ENCODE measurements around the gene PACSIN2.
"Not testable (repeated sequence)": the region's sequence is repeated elsewhere in the genome, so short reads cannot be mapped to it uniquely, and the experiment has no call there.

The PACSIN2 gene

DNA sequence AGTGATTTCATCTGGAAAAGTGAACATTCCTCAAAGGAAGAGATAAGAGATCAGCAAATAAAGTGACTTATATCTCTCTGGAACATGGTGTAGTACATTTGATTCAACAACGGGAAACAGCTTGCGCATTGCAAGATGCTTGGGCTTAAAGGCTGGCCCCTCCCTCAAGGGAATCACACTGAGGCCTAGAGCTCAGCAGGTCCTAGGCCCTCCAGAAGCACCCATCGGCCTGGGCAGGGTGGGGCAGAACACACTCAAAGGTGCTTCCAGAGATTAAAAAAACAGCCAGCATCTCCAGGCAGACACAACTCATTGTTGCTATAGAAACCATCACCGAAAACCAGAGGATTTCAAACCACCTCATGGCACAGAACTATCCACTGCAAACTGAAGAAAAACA lies 88.8 kb downstream of the PACSIN2 start:
- no peak for DNase-seq (ENCODE audit: low read depth in 2 of 2)

- DNase-seq (ENCODE audit: low read depth in 2 of 2) = no peak
These were observed 89.4 kb downstream of the PACSIN2 start for GRCh38 chr22:42925598-42925997.

DNA sequence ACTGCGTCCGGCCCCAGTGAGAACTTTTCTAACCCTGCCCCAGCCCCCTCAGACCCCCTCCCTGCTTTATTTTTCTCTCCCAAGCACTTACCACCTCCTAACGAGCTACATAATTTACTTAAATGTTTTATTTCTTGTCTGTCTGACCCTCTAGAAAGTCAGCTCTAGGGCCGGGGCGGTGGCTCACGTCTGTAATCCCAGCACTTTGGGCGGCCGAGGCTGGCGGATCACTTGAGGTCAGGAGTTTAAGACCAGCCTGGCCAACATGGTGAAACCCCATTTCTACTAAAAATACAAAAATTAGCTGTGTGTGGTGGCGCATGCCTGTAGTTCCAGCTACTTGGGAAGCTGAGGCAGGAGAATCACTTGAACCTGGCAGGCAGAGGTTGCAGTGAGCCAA lies 89.9 kb downstream of the PACSIN2 start:
- DNase-seq (ENCODE audit: low read depth in 2 of 2) = not testable (repeated sequence)

DNA sequence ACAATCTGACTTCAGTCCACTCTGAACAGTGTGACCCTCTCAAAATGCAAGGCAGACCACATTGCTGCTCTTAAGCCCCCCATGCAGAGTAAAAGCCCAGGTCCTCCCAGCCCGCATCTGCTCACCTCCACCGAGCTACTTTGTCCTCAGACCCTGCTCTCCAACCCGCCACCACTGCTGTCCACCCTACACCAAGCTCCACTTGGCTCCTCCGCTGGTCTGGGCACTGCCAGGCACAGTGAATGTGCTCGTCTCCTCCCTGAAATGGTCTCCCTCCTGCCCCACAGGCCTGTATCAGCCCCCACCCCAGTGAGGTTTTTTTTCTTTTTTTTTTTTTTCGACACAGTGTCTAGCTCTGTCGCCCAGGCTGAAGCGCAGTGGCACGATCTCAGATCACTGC lies 90.5 kb downstream of the PACSIN2 start:
- no peak for DNase-seq (ENCODE audit: low read depth in 2 of 2)

DNA sequence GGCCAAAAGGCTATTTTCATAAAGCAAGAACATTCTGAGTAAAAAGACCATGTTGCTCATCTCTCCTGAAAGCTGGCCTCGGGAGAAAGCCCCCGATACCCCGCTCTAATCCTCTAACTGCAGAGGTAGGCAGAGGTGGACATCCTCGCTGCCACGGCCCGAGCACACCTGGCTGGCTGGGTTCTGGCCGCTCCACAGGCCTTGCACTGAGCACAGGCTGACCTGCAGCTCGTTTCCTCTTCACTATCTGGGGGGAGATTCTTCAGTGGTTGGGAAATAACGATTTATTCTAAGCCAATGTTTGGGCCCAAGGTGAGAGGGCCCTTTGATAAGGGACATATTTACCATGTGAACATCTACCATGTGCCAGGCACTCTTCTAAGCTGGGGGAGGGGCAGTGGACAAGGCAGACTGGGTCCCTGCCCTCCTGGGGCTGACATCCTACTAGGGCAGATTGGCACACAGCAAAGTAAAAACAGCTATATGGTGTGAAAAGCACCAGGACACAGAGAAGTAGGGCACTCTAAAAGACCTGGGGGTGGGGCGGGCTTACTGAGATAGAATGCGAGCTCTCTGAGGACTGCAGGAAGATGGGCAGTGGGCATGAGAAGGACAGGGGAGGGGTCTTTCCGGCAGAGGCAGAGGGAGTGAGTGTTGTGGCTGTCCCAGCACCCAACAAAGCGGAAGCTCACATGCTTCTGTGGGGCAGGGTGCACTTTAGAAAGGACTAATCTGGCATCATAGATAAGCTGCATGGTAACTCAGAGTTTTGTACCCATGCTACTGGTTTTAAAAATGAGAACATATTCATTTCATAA lies 92.4 kb downstream of the PACSIN2 start:
- DNase-seq (ENCODE audit: low read depth in 2 of 2) = no peak

DNA sequence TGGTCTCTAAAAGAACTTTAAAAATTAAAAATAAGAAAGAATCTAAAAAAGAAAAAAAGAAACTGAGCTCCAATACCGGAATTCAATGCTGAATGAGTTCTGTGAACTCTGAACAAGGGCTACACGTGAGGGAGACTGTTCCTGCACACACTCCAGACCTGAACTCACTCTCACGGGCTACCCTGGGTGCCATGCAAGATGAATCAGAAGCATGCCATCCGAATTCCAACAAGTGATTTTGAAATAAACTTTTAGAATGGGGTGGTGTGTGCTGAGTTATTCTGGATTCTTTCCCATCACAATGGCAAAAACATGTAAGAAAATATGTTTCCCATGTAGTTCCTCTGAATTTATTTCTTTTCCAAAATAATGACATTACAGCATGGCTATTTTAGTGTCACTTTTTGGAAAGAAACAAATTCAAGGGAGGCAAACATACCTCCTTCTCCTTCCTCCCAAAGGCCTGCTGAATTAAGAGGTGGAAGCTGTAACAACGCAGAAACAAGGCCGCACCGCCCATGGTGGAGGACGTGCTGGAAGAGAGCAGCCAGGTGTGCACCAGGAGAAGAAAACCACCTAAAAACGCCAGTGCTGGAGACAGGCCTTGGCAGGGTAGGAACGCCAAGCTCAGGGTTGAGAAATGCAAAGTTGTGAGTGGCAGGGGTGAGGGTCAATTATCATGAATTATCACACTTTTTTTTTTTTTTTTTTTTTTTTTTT lies 94.7 kb downstream of the PACSIN2 start:
- no peak for DNase-seq (ENCODE audit: low read depth in 2 of 2)

DNA sequence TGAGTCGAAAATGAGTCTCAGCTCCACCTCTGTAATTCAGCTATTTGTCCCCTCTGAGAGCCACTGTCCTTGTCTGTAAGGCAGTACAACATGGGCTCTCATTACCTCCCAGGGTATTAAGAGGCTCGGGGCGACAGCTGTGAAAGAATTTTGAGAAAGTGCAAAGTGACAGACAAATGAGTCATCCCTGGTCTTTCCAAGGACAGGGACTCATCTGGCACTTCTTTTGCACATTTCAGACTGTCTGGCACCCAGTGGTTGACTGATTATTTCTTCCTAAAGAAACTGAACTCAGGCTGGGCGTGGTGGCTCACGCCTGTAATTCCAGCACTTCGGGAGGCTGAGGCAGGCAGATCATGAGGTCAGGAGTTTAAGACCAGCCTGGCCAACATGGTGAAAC lies 95.8 kb downstream of the PACSIN2 start:
- no peak for DNase-seq (ENCODE audit: low read depth in 2 of 2)

DNA sequence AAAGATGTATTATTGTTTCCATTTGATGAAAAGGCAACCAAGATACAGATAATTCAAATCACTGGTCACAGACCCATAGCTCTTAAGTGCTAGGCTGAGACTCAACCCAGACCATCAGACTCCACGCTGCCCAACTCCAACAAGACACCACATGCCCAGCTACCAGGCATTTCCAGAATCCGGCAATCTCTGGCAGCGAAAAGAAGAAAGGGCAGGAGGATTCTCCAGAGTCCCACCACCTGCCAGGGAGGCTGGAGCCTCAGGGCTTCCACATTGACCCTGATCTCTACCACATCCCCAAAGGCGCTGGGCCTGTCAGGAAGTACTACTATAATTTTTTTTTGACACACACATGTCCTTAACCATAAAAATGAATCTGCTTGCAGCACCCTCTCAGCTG lies 96.4 kb downstream of the PACSIN2 start:
- no peak for DNase-seq (ENCODE audit: low read depth in 2 of 2)

- DNase-seq (ENCODE audit: low read depth in 2 of 2) = not testable (repeated sequence)
These were observed 97.6 kb downstream of the PACSIN2 start for GRCh38 chr22:42917358-42917757.

- DNase-seq (ENCODE audit: low read depth in 2 of 2) = no peak
These were observed 98.8 kb downstream of the PACSIN2 start for GRCh38 chr22:42915980-42916765.

DNA sequence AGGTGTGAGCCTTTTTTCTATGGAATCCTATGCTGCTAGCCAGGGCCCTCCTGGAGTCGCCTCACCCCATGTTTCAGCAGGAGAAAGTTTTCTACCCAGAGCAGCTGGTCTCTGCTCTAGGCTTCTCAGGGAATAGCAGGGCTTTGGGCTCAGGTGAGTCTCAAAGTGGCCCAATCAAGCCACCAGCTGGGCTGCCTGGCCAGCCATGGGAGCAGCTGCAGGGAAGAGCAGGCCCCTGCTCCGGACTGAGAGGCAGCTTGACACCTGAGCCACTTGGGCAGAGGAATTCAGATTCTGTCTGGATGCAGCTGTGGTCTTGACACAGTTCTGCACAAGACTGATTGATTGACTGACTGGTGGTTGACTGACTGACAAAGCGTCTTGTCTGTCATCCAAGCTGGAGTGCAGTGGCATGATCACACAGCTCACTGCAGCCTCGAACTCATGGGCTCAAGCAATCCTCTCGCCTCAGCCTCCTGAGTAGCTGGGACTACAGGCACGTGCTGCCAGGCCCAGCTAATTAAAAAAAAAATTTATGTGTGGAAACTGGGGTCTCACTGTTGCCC lies 100.4 kb downstream of the PACSIN2 start:
- no peak for DNase-seq (ENCODE audit: low read depth in 2 of 2)

DNA sequence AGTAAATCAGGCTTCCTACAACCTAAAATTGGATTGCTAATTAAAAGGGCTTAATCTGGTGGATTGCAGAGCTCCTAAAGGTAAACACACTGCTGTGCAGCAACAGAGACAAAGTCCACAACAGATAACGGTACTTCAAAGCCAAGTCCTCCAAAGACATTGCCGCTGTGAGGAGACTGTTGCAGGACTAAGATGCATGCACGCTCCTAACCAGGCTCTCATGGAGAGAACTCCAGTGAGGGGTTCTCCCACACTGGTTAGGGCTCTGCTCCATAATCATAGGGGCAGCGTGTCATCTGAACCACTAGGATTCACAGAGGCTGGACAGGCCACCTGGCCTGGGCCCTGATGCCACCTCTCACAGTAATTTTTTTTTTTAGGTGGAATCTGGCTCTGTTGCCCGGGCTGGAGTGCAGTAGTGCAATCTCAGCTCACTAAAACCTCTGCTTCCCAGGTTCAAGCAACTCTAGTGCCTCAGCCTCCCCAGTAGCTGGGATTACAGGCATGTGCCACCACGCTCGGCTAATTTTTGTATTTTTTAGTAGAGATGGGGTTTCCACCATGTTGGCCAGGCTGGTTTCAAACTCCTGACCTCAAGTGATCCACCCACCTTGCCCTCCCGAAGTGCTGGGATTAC lies 101.0 kb downstream of the PACSIN2 start:
- no peak for DNase-seq (ENCODE audit: low read depth in 2 of 2)

DNA sequence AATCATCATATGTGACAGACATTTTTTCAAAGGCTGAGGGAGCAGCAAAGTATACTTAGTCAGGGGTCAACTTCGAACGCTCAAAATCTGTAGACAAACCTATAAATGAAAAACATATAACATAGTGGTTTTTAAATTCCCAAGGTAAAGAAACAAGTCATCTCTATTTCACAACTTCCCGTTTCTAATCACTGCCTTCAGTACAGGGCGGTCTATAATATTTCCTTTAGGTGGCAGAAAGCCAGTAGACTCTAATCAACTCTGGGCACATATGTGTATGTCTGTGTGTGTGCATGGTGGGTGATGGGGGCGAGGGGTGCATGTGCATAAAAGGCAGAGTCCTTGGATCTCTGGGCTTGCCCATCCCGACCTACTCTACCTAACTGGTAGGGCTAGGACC lies 102.9 kb downstream of the PACSIN2 start:
- DNase-seq (ENCODE audit: low read depth in 2 of 2) = no peak

DNA sequence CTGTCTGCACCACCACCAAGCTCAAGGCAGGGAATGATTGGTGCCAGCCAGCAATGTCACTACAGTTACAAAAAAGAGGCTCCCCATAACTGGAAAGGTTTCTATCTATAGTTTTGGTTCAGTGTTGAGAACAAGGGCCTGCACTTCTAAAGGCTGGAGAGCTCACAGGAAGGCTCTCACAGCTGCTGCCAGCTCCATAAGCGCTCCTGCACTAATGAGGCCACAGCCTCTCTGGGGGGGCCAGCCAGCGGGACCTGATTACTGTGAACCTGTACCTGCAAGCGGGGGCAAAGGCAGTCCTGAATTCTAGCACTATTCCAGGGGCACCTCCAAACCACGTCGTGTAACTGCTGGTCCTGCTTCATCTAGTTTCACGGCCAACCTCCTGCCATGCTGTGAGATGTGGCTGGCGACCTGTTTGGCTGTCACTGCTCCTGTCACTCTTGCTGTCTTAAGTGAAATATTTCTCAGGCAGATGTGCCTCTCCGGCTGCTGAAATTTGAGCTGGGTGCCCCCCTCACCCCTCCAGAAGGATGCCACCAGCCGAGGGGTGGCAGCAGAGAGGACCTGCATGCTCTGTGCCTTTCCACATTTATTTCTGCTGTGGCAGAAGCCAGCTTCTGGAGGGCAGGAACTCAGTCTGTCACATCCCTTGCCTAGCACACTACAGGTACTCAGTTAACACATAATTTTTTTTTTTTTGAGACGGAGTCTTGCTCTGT lies 104.6 kb downstream of the PACSIN2 start:
- no peak for DNase-seq (ENCODE audit: low read depth in 2 of 2)

- DNase-seq (ENCODE audit: low read depth in 2 of 2) = no peak
These were observed 105.4 kb downstream of the PACSIN2 start for GRCh38 chr22:42909363-42910058.

DNA sequence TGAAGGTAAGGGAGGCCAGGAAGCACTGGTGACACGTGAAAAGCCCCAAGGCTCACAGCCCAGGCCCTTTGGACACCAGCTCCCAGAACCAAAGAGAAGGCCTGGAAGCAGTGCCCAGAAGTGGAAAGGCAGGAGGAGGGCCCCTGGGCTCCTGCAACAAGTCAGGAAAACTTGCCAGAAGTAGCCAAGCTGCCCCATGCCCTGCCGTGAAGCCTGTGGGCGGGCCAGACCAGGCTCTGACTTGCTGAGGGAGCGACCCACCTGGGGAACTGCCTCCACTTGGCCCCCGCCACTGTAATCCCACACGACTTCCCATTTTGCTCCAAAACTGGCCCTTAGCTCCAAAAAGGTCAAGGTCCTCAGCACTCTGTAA lies 106.6 kb downstream of the PACSIN2 start:
- DNase-seq (ENCODE audit: low read depth in 2 of 2) = no peak

DNA sequence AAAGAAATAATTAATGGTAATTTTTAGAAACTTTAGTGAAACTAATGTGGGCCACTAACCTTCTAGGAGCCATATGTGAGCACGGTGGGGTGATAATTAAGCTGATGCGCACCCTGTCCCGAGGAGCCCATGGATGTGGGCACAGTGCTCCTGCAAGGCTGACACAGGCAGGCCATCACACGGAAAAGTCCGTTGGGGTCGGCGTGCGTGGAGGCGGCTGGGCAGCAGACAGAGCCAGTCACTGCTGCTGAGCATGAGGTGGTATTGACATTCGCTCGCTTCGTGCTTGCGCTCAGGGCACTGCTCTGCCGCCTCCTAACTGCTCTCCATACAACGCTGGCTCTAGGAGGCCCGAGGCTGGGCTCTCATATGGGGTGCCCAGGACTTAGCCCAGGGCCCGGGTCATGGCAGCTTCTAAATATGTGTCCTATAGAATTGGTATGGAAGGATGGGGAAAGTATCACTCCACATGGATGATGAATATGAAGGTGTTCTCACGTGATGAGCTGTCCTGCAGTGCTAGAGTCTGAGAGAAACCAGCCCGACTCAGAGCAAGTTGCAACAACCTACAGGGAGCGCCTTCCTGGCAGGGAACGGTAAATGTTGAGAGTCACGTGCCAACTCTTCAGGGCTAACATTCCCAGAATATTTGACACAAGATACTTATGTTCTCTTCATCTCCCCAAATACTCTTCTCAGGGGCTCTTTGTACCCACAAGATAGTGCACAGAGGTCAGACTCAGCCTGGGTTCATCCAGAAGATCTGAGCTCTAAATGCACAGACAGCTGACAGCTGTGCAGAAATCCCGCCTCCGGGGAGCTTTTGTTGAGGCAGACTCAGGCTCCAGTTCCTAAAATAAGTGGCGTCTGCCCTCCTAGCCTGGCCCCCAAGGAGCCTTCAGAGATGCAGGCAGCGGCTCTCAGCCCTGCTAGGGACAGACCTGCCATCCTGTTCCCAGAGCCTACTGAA lies 107.3 kb downstream of the PACSIN2 start:
- DNase-seq (ENCODE audit: low read depth in 2 of 2) = no peak

DNA sequence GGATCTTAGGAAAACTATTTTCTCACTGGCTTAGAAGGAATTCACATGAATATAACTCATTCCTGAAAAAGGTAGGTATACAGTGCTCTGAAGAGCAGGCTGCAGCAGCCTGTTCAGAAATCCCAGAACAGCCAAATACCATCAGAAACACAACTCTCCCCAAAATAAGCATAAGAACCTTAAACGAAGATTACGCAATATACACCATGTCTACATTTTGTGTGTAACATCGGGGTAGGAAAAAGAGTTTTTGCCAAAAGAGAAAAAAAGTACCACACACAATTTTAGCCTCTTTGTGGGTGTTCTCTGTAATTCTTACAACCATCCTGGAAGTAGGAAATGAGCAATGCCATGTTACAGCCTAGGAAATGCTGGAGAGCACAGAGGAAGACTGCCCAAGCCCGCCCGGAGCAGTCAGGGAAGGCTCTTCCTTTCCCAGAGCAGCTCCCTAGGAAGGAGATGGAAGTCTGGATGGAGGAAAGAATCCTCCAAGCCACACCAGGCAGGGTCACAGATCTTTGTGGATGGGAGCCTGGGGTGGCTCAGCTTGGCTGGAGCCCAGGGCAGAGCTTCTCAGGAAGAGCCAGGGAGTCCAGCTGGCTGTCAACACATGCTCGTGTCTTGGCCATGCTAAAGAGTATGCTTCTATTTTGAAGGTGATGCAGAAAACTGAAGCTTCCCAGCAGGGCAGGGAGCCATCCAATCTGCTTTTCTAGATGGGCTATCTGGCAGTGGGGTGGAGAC lies 108.2 kb downstream of the PACSIN2 start:
- DNase-seq (ENCODE audit: low read depth in 2 of 2) = no peak
